Peyer's patch (tissue), 4 donors: ENCODE measurements around the gene DPEP2NB.

ENCODE experiments used
- CTCF ChIP-seq, 6 experiments: fragments of 450-650 bp in 4 of 6; fragments of 200-600 bp in 2 of 6; sonication (generic) in 1 of 6; IDR thresholded peaks; one replicate each; pipeline ENCODE4 v1.5.1; 2017 to 2019; ENCODE audit warnings: antibody characterized with exemption in 6 of 6, mild to moderate bottlenecking in 3 of 6, moderate library complexity in 1 of 6
- POLR2A ChIP-seq, 2 donors: fragments of 450-650 bp; IDR thresholded peaks; one replicate each; pipeline ENCODE4 v1.5.1; 2017; ENCODE audit warnings: antibody characterized with exemption in 2 of 2, mild to moderate bottlenecking in 2 of 2, moderate library complexity in 2 of 2

GRCh38 chr16:67993207-67994039, 22.3 kb downstream of the DPEP2NB start:
- TF ChIP-seq CTCF (IDR thresholded peaks at IDR 0.05) (peak; percentile 96 to 99 (median 98)), POLR2A (IDR thresholded peaks at IDR 0.05) (peak in 1 of 2 donors; percentile 42)
